Progenitor cell of endocrine pancreas (in vitro differentiated cells): ENCODE measurements around the gene FBXO15. TPM values are rescaled to one million over a fixed set of nuclear protein-coding genes. Genes with fewer than 3 reads are reported as not detected.

Experiments
- DNase-seq: peaks from one replicate; pipeline ENCODE4 v3.0.0; 2021; ENCODE audit warnings: low spot score; ENCODE audit not compliant: unreplicated experiment
- H3K27ac Mint-ChIP-seq: 2 replicates; pipeline ENCODE4 v1.8.0; 2021; ENCODE audit warnings: mild to moderate bottlenecking, moderate library complexity, mixed read lengths
- H3K27me3 Mint-ChIP-seq: 2 replicates; pipeline ENCODE4 v1.8.0; 2021; ENCODE audit warnings: mixed read lengths
- H3K36me3 Mint-ChIP-seq: 2 replicates; pipeline ENCODE4 v1.8.0; 2022; ENCODE audit warnings: mixed read lengths; ENCODE audit not compliant: insufficient read depth
- H3K4me1 Mint-ChIP-seq: 2 replicates; pipeline ENCODE4 v1.8.0; 2021; ENCODE audit warnings: low read depth, mixed read lengths
- H3K4me3 Mint-ChIP-seq: 2 replicates; pipeline ENCODE4 v1.8.0; 2021; ENCODE audit warnings: low read depth, mild to moderate bottlenecking, moderate library complexity, mixed read lengths
- H3K9me3 Mint-ChIP-seq: 2 replicates; pipeline ENCODE4 v1.8.0; 2021; ENCODE audit warnings: low read depth, mixed read lengths
- total RNA-seq: library from RNA; stranded (reverse); gene quantifications from 2 replicates; pipeline ENCODE4 v1.2.1, GENCODE V29; 2021
- TF ChIP-seq, protein P1 (sequence below): fragments of 200-600 bp; sonication (generic); IDR thresholded peaks from one replicate; pipeline ENCODE4 v1.5.0; 2021; ENCODE audit warnings: antibody characterized with exemption, mild to moderate bottlenecking; ENCODE audit not compliant: unreplicated experiment

The FBXO15 gene
- total RNA-seq, 1 donor from 2014 or later = 2.7 TPM

- Mint-ChIP-seq H3K9me3 (peaks cover 3% of the 10 kb centered on the region), H3K4me1 (peaks cover 5% of the 10 kb centered on the region), H3K27me3 (peaks cover 3% of the 10 kb centered on the region), H3K27ac (no peak overlapping the region), H3K4me3 (no peak overlapping the region), H3K36me3 (no peaks in the 10 kb centered on the region)
- DNase-seq = no peak
- TF ChIP-seq, protein P1, sequence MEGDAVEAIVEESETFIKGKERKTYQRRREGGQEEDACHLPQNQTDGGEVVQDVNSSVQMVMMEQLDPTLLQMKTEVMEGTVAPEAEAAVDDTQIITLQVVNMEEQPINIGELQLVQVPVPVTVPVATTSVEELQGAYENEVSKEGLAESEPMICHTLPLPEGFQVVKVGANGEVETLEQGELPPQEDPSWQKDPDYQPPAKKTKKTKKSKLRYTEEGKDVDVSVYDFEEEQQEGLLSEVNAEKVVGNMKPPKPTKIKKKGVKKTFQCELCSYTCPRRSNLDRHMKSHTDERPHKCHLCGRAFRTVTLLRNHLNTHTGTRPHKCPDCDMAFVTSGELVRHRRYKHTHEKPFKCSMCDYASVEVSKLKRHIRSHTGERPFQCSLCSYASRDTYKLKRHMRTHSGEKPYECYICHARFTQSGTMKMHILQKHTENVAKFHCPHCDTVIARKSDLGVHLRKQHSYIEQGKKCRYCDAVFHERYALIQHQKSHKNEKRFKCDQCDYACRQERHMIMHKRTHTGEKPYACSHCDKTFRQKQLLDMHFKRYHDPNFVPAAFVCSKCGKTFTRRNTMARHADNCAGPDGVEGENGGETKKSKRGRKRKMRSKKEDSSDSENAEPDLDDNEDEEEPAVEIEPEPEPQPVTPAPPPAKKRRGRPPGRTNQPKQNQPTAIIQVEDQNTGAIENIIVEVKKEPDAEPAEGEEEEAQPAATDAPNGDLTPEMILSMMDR = no peak
Measured at GRCh38 chr18:74186661-74187060, 39.0 kb upstream of the FBXO15 start.

DNA sequence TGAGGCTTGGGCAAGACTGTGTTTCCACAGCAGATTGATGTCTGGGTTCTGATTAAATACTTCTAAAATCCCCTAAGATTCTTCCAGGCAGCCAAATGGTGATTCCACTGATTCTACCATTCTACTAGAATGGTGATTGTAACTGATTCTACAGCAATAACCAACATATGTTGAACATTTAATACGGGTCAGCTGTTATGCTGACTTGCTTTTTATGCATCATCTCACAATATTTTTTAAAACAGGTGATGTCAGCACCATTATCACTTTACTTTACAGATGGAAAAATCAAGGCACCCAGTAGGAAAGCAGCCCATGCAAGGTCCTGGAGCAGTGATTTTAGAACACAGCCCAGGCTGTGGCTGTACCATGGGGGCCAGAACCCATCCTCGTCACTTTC is 38.2 kb upstream of the FBXO15 start:
- no peak overlapping the region for H3K4me3 Mint-ChIP-seq
- peaks cover 5% of the 10 kb centered on the region for H3K4me1 Mint-ChIP-seq
- no peak for DNase-seq
- TF ChIP-seq, protein P1 = no peak
- peaks cover 3% of the 10 kb centered on the region for H3K9me3 Mint-ChIP-seq
- no peak overlapping the region for H3K27ac Mint-ChIP-seq
- peaks cover 3% of the 10 kb centered on the region for H3K27me3 Mint-ChIP-seq
- H3K36me3 Mint-ChIP-seq = no peaks in the 10 kb centered on the region

GRCh38 chr18:74184875-74185274 is 37.2 kb upstream of the FBXO15 start:
- Mint-ChIP-seq H3K27me3 (peaks cover 3% of the 10 kb centered on the region), H3K4me1 (peaks cover 5% of the 10 kb centered on the region), H3K4me3 (no peak overlapping the region), H3K36me3 (no peaks in the 10 kb centered on the region), H3K27ac (no peak overlapping the region), H3K9me3 (peaks cover 3% of the 10 kb centered on the region)
- TF ChIP-seq, protein P1 = no peak
- no peak for DNase-seq

- Mint-ChIP-seq H3K9me3 (peaks cover 3% of the 10 kb centered on the region), H3K36me3 (no peaks in the 10 kb centered on the region), H3K4me1 (peaks cover 5% of the 10 kb centered on the region), H3K27me3 (peaks cover 4% of the 10 kb centered on the region), H3K27ac (no peak overlapping the region), H3K4me3 (no peak overlapping the region)
- TF ChIP-seq, protein P1 = no peak
- DNase-seq = no peak
Measured at GRCh38 chr18:74183130-74183529, 35.5 kb upstream of the FBXO15 start.

DNA sequence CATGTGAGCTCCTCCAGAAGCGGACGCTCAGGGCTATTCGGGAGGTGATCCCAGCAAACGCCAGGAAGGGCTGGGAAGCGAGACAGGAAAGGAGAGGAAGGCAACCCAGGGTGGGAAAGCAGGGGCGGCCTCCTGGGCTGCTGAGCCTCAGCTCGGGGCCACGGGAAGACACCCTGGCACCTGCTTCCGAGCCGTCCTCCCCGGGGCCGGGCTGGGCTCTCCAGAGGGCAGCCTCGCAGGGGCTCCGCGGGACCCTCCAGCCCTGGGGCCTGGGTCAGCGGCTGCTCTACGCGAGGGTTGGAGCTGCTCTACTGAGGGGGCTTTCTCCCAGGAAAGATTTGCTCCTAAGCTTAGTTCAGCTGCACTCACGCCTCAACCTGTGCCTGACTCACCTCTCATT is 34.7 kb upstream of the FBXO15 start:
- Mint-ChIP-seq H3K27me3 (peaks cover 6% of the 10 kb centered on the region), H3K4me1 (peaks cover 5% of the 10 kb centered on the region), H3K27ac (no peak overlapping the region), H3K36me3 (no peaks in the 10 kb centered on the region), H3K9me3 (peaks cover 3% of the 10 kb centered on the region), H3K4me3 (no peak overlapping the region)
- TF ChIP-seq, protein P1 = no peak
- DNase-seq = no peak
